GM21526 (cell line): ENCODE data around the gene PLXDC2.

Experiments used
- ATAC-seq: cut with Tn5 transposase; IDR thresholded peaks from one replicate; pipeline ENCODE4 v1.9.1; 2021; ENCODE audit warnings: moderate library complexity; ENCODE audit not compliant: unreplicated experiment, low FRiP score

PLXDC2 gene

GRCh38 chr10:20091698-20092097 is 275.5 kb downstream of the PLXDC2 start:
- ATAC-seq = no peak

GRCh38 chr10:20093600-20093999 is 277.4 kb downstream of the PLXDC2 start:
- no peak for ATAC-seq

- no peak for ATAC-seq
Measured at GRCh38 chr10:20094226-20094976, 278.2 kb downstream of the PLXDC2 start.

- no peak for ATAC-seq
Measured at GRCh38 chr10:20100171-20100570, 283.9 kb downstream of the PLXDC2 start.

- ATAC-seq = no peak
Measured at GRCh38 chr10:20105236-20105635, 289.0 kb downstream of the PLXDC2 start.

GRCh38 chr10:20105931-20106330 is 289.7 kb downstream of the PLXDC2 start:
- no peak for ATAC-seq

GRCh38 chr10:20108021-20108420 is 291.8 kb downstream of the PLXDC2 start:
- no peak for ATAC-seq

GRCh38 chr10:20109613-20110012 is 293.4 kb downstream of the PLXDC2 start:
- ATAC-seq = no peak

GRCh38 chr10:20110125-20111100 is 294.2 kb downstream of the PLXDC2 start:
- ATAC-seq = no peak

GRCh38 chr10:20114179-20114578 is 297.9 kb downstream of the PLXDC2 start:
- ATAC-seq = no peak

GRCh38 chr10:20115894-20116293 is 299.7 kb downstream of the PLXDC2 start:
- no peak for ATAC-seq

GRCh38 chr10:20117471-20117870 is 301.2 kb downstream of the PLXDC2 start:
- ATAC-seq = no peak

- ATAC-seq = no peak
Measured at GRCh38 chr10:20118119-20118518, 301.9 kb downstream of the PLXDC2 start.

GRCh38 chr10:20128811-20129210 is 312.6 kb downstream of the PLXDC2 start:
- ATAC-seq = no peak

GRCh38 chr10:20132816-20133215 is 316.6 kb downstream of the PLXDC2 start:
- no peak for ATAC-seq

GRCh38 chr10:20133669-20134189 is 317.5 kb downstream of the PLXDC2 start:
- no peak for ATAC-seq

GRCh38 chr10:20142311-20142710 is 326.1 kb downstream of the PLXDC2 start:
- ATAC-seq = no peak

- ATAC-seq = no peak
Measured at GRCh38 chr10:20144268-20144667, 328.0 kb downstream of the PLXDC2 start.

GRCh38 chr10:20146004-20146403 is 329.8 kb downstream of the PLXDC2 start:
- no peak for ATAC-seq

- no peak for ATAC-seq
Measured at GRCh38 chr10:20147684-20148083, 331.5 kb downstream of the PLXDC2 start.

- ATAC-seq = no peak
Measured at GRCh38 chr10:20156511-20156910, 340.3 kb downstream of the PLXDC2 start.
